Spinal cord (tissue), 10 donors: ENCODE data around the gene ZNF493. TPM values are rescaled to one million over a fixed set of nuclear protein-coding genes. Genes with fewer than 3 reads are reported as not detected.

ENCODE experiments used
- DNase-seq, 6 donors: peaks; one replicate each; pipeline versions ENCODE4 v3.0.0 to v3.0.0-alpha.2; 2013 to 2015; ENCODE audit warnings: low spot score in 6 of 6, low read depth in 4 of 6
- H3K27ac ChIP-seq: one replicate; pipeline ENCODE4 v1.5.1; 2013; ENCODE audit warnings: low read depth, low read length, control low read depth
- H3K27me3 ChIP-seq: one replicate; pipeline ENCODE4 v1.6.1; 2013; ENCODE audit warnings: low read length; ENCODE audit not compliant: control insufficient read depth, insufficient read depth
- H3K36me3 ChIP-seq: one replicate; pipeline ENCODE4 v1.6.1; 2013; ENCODE audit warnings: low read length; ENCODE audit not compliant: control insufficient read depth, insufficient read depth
- H3K4me1 ChIP-seq: one replicate; pipeline ENCODE4 v1.6.1; 2013; ENCODE audit warnings: low read length; ENCODE audit not compliant: control insufficient read depth, insufficient read depth
- H3K4me3 ChIP-seq: one replicate; pipeline ENCODE4 v1.5.1; 2013; ENCODE audit warnings: low read depth, low read length, control low read depth
- H3K9me3 ChIP-seq: one replicate; pipeline ENCODE4 v1.6.1; 2013; ENCODE audit warnings: low read length; ENCODE audit not compliant: control insufficient read depth, insufficient read depth
- WGBS: methylation state at CpG from one replicate; pipeline ENCODE4 v1.1.5; 2013; ENCODE audit warnings: missing lambda C conversion rate; ENCODE audit not compliant: insufficient coverage; 5-methylcytosine and 5-hydroxymethylcytosine counted together
- polyA plus RNA-seq, 2 donors: library from polyadenylated mRNA; unstranded; fragments of 120-200 nt; gene quantifications; one replicate each; pipeline ENCODE4 v1.2.1, GENCODE V29; 2013; ENCODE audit not compliant: insufficient read length in 2 of 2
- total RNA-seq, 2 donors: library from RNA; depleted of rRNA in 1 of 2; stranded (reverse); fragments of 120-200 nt in 1 of 2; fragments of >200 nt in 1 of 2; gene quantifications; one replicate each; pipeline versions ENCODE4 v1.2.3 to v1.2.4, GENCODE V29; 2013 to 2014
- donor health status: healthy.

Gene ZNF493
- total and polyA plus RNA-seq, 4 donors: 28.1 to 109 (median 33.7) TPM

- WGBS: 100% methylated on average over 2 of the region's 3 CpGs
- Histone ChIP-seq H3K27ac (no peak overlapping the region), H3K9me3 (no peaks in the 10 kb centered on the region), H3K4me3 (no peak overlapping the region), H3K27me3 (no peaks in the 10 kb centered on the region), H3K36me3 (no peaks in the 10 kb centered on the region), H3K4me1 (no peaks in the 10 kb centered on the region)
- DNase-seq: no peak
Observed at GRCh38 chr19:21454901-21455300, 58.0 kb downstream of the ZNF493 start.

- Histone ChIP-seq H3K27me3 (no peaks in the 10 kb centered on the region), H3K9me3 (no peaks in the 10 kb centered on the region), H3K4me3 (no peak overlapping the region), H3K36me3 (no peaks in the 10 kb centered on the region), H3K27ac (no peak overlapping the region), H3K4me1 (peaks cover 8% of the 10 kb centered on the region)
- no peak for DNase-seq
Observed at GRCh38 chr19:21460686-21461085, 63.8 kb downstream of the ZNF493 start.

- H3K4me3 ChIP-seq: no peak overlapping the region
- H3K27me3 ChIP-seq: no peaks in the 10 kb centered on the region
- H3K9me3 ChIP-seq: no peaks in the 10 kb centered on the region
- 94% methylated on average over 7 of the region's 16 CpGs for WGBS
- no peak overlapping the region for H3K27ac ChIP-seq
- DNase-seq: no peak
- no peaks in the 10 kb centered on the region for H3K36me3 ChIP-seq
- peaks cover 8% of the 10 kb centered on the region for H3K4me1 ChIP-seq
Observed at GRCh38 chr19:21462540-21462939, 65.6 kb downstream of the ZNF493 start.

GRCh38 chr19:21463449-21464105 is 66.6 kb downstream of the ZNF493 start:
- 1% methylated on average over 37 of the region's 38 CpGs for WGBS
- H3K27ac ChIP-seq: no peak overlapping the region

GRCh38 chr19:21466627-21467026 is 69.7 kb downstream of the ZNF493 start:
- no peaks in the 10 kb centered on the region for H3K36me3 ChIP-seq

More at GRCh38 chr19:21463449-21464105, 66.6 kb downstream of the ZNF493 start:
- no peaks in the 10 kb centered on the region for H3K36me3 ChIP-seq
- peak overlapping the region; percentile 39 for H3K4me3 ChIP-seq
- peaks cover 8% of the 10 kb centered on the region for H3K4me1 ChIP-seq
- no peaks in the 10 kb centered on the region for H3K27me3 ChIP-seq
- H3K9me3 ChIP-seq: no peaks in the 10 kb centered on the region
- DNase-seq: peak in 5 of 6 donors; percentile 35 to 90 (median 45)

GRCh38 chr19:21468791-21469190 is 71.9 kb downstream of the ZNF493 start:
- WGBS: 76% methylated on average over 4 of the region's 5 CpGs
- Histone ChIP-seq H3K9me3 (no peaks in the 10 kb centered on the region), H3K27ac (no peak overlapping the region), H3K4me3 (no peak overlapping the region), H3K36me3 (no peaks in the 10 kb centered on the region), H3K4me1 (peaks cover 2% of the 10 kb centered on the region), H3K27me3 (no peaks in the 10 kb centered on the region)
- DNase-seq: no peak

More at GRCh38 chr19:21466627-21467026, 69.7 kb downstream of the ZNF493 start:
- H3K4me3 ChIP-seq: no peak overlapping the region
- H3K27me3 ChIP-seq: no peaks in the 10 kb centered on the region
- H3K9me3 ChIP-seq: no peaks in the 10 kb centered on the region
- peaks cover 8% of the 10 kb centered on the region for H3K4me1 ChIP-seq
- 89% methylated on average over 5 of the region's 8 CpGs for WGBS
- no peak overlapping the region for H3K27ac ChIP-seq
- no peak for DNase-seq

GRCh38 chr19:21472507-21472906 is 75.6 kb downstream of the ZNF493 start:
- DNase-seq: no peak
- Histone ChIP-seq H3K9me3 (no peaks in the 10 kb centered on the region), H3K36me3 (no peaks in the 10 kb centered on the region), H3K4me3 (no peak overlapping the region), H3K27me3 (no peaks in the 10 kb centered on the region), H3K4me1 (peaks cover 12% of the 10 kb centered on the region), H3K27ac (no peak overlapping the region)

GRCh38 chr19:21474671-21475181 is 77.8 kb downstream of the ZNF493 start:
- Histone ChIP-seq H3K36me3 (no peaks in the 10 kb centered on the region), H3K27me3 (no peaks in the 10 kb centered on the region), H3K27ac (no peak overlapping the region), H3K9me3 (no peaks in the 10 kb centered on the region), H3K4me1 (peaks cover 12% of the 10 kb centered on the region), H3K4me3 (peak overlapping the region; percentile 58)
- 1% methylated on average over 37 of the region's 37 CpGs for WGBS
- DNase-seq: peak; percentile 70 to 95 (median 78)
